Thymus (tissue), 11 donors: ENCODE data around the gene SLC45A3. TPM values are rescaled to one million over a fixed set of nuclear protein-coding genes. Genes with fewer than 3 reads are reported as not detected.
"Not testable (repeated sequence)": the region's sequence is repeated elsewhere in the genome, so short reads cannot be mapped to it uniquely, and the experiment has no call there.

Source experiments
- DNase-seq, 9 donors: peaks; one replicate each; pipeline ENCODE4 v3.0.0-alpha.2; 2013; ENCODE audit warnings: low spot score in 9 of 9, low read depth in 6 of 9, missing footprints in 1 of 9
- H3K27ac ChIP-seq, 2 donors: one replicate each; pipeline ENCODE4 v1.5.1; 2013; ENCODE audit warnings: control low read depth in 1 of 2, low read depth in 1 of 2, low read length in 1 of 2, mild to moderate bottlenecking in 1 of 2, moderate library complexity in 1 of 2
- H3K27me3 ChIP-seq, 2 donors: one replicate each; pipeline ENCODE4 v1.5.1; 2013; ENCODE audit warnings: low read length in 1 of 2; ENCODE audit not compliant: control insufficient read depth in 2 of 2, insufficient read depth in 1 of 2
- H3K36me3 ChIP-seq, 2 donors: one replicate each; pipeline ENCODE4 v1.5.1; 2013; ENCODE audit warnings: low read length in 1 of 2, mild to moderate bottlenecking in 1 of 2, moderate library complexity in 1 of 2; ENCODE audit not compliant: control insufficient read depth in 2 of 2, insufficient read depth in 2 of 2
- H3K4me1 ChIP-seq, 2 donors: one replicate each; pipeline ENCODE4 v1.5.1; 2013; ENCODE audit warnings: low read length in 2 of 2; ENCODE audit not compliant: control insufficient read depth in 2 of 2, insufficient read depth in 2 of 2
- H3K4me3 ChIP-seq, 2 donors: one replicate each; pipeline ENCODE4 v1.5.1; 2013; ENCODE audit warnings: low read length in 2 of 2, control low read depth in 1 of 2, mild to moderate bottlenecking in 1 of 2
- H3K9me3 ChIP-seq, 2 donors: one replicate each; pipeline ENCODE4 v1.5.1; 2013; ENCODE audit warnings: low read length in 1 of 2, mild to moderate bottlenecking in 1 of 2; ENCODE audit not compliant: control insufficient read depth in 2 of 2, insufficient read depth in 1 of 2
- WGBS: extraction: QIAGEN DNeasy Blood & Tissue Kit; methylation state at CpG from one replicate; pipeline ENCODE4 v1.1.7; 2013; 5-methylcytosine and 5-hydroxymethylcytosine counted together
- polyA plus RNA-seq: library from polyadenylated mRNA; stranded (reverse); fragments of 200-250 nt; gene quantifications from one replicate; pipeline ENCODE4 v1.2.3, GENCODE V29; 2013
- total RNA-seq: library from RNA; stranded (reverse); fragments of 120-200 nt; gene quantifications from one replicate; pipeline ENCODE4 v1.2.4, GENCODE V29; 2013
- donor health status: healthy.

SLC45A3 gene
- total and polyA plus RNA-seq, 2 donors = 0.94 TPM

- H3K27ac ChIP-seq = no peak overlapping the region
- peaks cover 0 to 13% of the 10 kb centered on the region in 2 donors for H3K4me1 ChIP-seq
- H3K27me3 ChIP-seq = no peaks in the 10 kb centered on the region
- no peaks in the 10 kb centered on the region for H3K36me3 ChIP-seq
- no peaks in the 10 kb centered on the region for H3K9me3 ChIP-seq
- no peak overlapping the region for H3K4me3 ChIP-seq
- DNase-seq = no peak
- WGBS = over 99% methylated on average over 2 of the region's 2 CpGs
Observed at GRCh38 chr1:205656236-205656635, 24.1 kb downstream of the SLC45A3 start.

GRCh38 chr1:205652984-205653383 is 27.3 kb downstream of the SLC45A3 start:
- no peaks in the 10 kb centered on the region for H3K27me3 ChIP-seq
- no peaks in the 10 kb centered on the region for H3K4me1 ChIP-seq
- no peaks in the 10 kb centered on the region for H3K9me3 ChIP-seq
- H3K36me3 ChIP-seq = no peaks in the 10 kb centered on the region
- no peak for DNase-seq
- no peak overlapping the region for H3K4me3 ChIP-seq
- H3K27ac ChIP-seq = no peak overlapping the region
- WGBS = 87% methylated on average over 11 of the region's 11 CpGs

- H3K27me3 ChIP-seq = no peaks in the 10 kb centered on the region
- H3K27ac ChIP-seq = no peak overlapping the region
- H3K4me1 ChIP-seq = peaks cover 0 to 2% of the 10 kb centered on the region in 2 donors
- no peaks in the 10 kb centered on the region for H3K36me3 ChIP-seq
- H3K4me3 ChIP-seq = no peak overlapping the region
- H3K9me3 ChIP-seq = no peaks in the 10 kb centered on the region
- DNase-seq = no peak
- WGBS = 87% methylated on average over 1 of the region's 1 CpG
Observed at GRCh38 chr1:205650241-205650640, 30.1 kb downstream of the SLC45A3 start.

- Histone ChIP-seq H3K4me3 (no peak overlapping the region), H3K27ac (no peak overlapping the region), H3K36me3 (no peaks in the 10 kb centered on the region), H3K4me1 (peaks cover 0 to 2% of the 10 kb centered on the region in 2 donors), H3K9me3 (no peaks in the 10 kb centered on the region), H3K27me3 (no peaks in the 10 kb centered on the region)
- 97% methylated on average over 8 of the region's 8 CpGs for WGBS
- DNase-seq = no peak
Observed at GRCh38 chr1:205645519-205645918, 34.8 kb downstream of the SLC45A3 start.

GRCh38 chr1:205642679-205643307 is 37.5 kb downstream of the SLC45A3 start:
- Histone ChIP-seq H3K9me3 (no peaks in the 10 kb centered on the region), H3K27ac (no peak overlapping the region), H3K36me3 (no peaks in the 10 kb centered on the region), H3K4me1 (peaks cover 0 to 2% of the 10 kb centered on the region in 2 donors), H3K27me3 (no peaks in the 10 kb centered on the region), H3K4me3 (no peak overlapping the region)
- WGBS = 97% methylated on average over 2 of the region's 2 CpGs
- DNase-seq = no peak

- no peaks in the 10 kb centered on the region for H3K36me3 ChIP-seq
- H3K27ac ChIP-seq = no peak overlapping the region
- DNase-seq = no peak
- 94% methylated on average over 1 of the region's 1 CpG for WGBS
- H3K9me3 ChIP-seq = no peaks in the 10 kb centered on the region
- no peaks in the 10 kb centered on the region for H3K4me1 ChIP-seq
- H3K27me3 ChIP-seq = no peaks in the 10 kb centered on the region
- no peak overlapping the region for H3K4me3 ChIP-seq
Observed at GRCh38 chr1:205639567-205639966, 40.7 kb downstream of the SLC45A3 start.

- no peaks in the 10 kb centered on the region for H3K9me3 ChIP-seq
- H3K27me3 ChIP-seq = no peaks in the 10 kb centered on the region
- DNase-seq = no peak
- H3K27ac ChIP-seq = no peak overlapping the region
- no peak overlapping the region for H3K4me3 ChIP-seq
- WGBS = 97% methylated on average over 9 of the region's 9 CpGs
- no peaks in the 10 kb centered on the region for H3K4me1 ChIP-seq
- no peaks in the 10 kb centered on the region for H3K36me3 ChIP-seq
Observed at GRCh38 chr1:205637854-205638468, 42.3 kb downstream of the SLC45A3 start.

- Histone ChIP-seq H3K27me3 (no peaks in the 10 kb centered on the region), H3K9me3 (no peaks in the 10 kb centered on the region), H3K36me3 (no peaks in the 10 kb centered on the region), H3K4me3 (no peak overlapping the region), H3K4me1 (peaks cover 2 to 4% of the 10 kb centered on the region in 2 donors), H3K27ac (peak overlapping the region in 1 of 2 donors; percentile 19)
- no peak for DNase-seq
- WGBS = 76% methylated on average over 4 of the region's 4 CpGs
Observed at GRCh38 chr1:205636732-205637131, 43.6 kb downstream of the SLC45A3 start.

- not testable (repeated sequence) for H3K4me1 ChIP-seq, H3K36me3 ChIP-seq, DNase-seq, H3K9me3 ChIP-seq, H3K4me3 ChIP-seq, H3K27ac ChIP-seq, H3K27me3 ChIP-seq
- WGBS = 92% methylated on average over 7 of the region's 7 CpGs
Observed at GRCh38 chr1:205636138-205636530, 44.2 kb downstream of the SLC45A3 start.
